GM19351 (cell line): Measurements from ENCODE around the gene PDE5A.
"Not testable (repeated sequence)": the region's sequence is repeated elsewhere in the genome, so short reads cannot be mapped to it uniquely, and the experiment has no call there.

Source experiments
- ATAC-seq: cut with Tn5 transposase; IDR thresholded peaks from one replicate; pipeline ENCODE4 v1.9.1; 2021; ENCODE audit warnings: mild to moderate bottlenecking, moderate library complexity; ENCODE audit not compliant: unreplicated experiment

Gene PDE5A

DNA sequence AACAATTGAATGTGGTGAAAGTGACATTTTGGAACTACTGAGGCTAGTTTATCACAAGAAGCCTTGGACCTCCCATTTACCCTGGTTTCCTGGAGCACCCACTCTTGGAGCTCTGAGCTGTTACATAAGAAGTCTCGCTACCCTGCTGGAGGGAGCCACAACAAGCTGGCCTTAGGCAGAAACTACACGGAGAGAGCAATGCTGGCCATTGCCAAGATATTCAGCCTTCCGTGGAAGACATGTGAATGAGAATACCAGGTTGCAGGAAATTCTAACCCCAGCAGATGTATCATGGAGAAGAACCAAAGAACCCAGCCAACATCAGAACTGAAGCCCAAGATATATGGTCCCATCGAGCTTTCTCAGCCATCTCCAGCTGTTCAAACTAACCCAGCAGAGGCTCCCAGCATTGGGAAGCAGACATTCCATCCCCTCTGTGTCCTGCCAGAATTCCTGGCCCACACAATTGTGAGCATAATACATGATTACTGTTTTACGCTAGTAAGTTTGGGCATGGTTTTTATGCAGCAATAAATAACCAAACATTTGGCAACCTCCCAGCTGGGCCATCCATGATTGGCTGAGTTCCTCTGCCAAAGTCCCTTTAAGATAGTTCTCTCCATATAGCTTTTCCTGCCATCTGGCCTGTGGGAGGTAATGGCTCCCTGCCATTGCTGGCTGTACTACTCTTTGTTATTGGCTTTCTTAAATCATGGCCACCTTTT is 17.9 kb upstream of the PDE5A start:
- ATAC-seq = no peak

DNA sequence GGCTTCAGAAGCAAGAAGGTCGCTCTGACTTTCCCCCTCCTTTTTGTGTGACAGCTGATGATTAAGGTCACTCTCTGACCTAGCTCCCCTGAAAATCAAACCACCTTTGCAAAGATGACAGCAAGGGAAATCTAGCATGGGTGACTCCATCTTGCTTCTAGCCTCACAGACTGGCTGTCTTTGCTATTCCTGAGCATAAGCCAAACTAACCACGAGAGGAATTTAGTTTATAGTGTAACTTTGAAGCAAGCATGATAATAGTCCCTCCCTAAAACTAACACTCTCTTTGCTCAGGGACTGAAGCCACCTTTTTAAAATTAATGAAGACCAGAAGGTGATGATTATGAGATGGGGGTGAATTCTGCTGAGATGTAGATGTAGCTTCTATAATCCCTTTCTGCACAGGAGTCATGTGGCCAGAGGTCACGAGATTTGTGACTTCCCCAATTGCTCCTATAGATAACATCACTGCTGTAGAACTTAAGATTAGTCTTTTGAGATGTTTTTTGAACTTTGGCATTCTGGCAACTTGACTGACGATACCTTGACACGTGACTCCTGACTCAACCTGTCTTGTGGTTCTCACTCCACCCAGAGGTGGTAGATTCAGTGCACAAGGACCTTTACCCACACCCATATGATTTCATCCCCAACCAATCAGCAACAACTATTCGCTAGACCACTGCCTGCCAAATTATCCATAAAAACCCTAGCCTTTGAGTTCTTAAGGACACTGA is 14.9 kb upstream of the PDE5A start:
- ATAC-seq = no peak

GRCh38 chr4:119641765-119642164 is 13.2 kb upstream of the PDE5A start:
- ATAC-seq = no peak

DNA sequence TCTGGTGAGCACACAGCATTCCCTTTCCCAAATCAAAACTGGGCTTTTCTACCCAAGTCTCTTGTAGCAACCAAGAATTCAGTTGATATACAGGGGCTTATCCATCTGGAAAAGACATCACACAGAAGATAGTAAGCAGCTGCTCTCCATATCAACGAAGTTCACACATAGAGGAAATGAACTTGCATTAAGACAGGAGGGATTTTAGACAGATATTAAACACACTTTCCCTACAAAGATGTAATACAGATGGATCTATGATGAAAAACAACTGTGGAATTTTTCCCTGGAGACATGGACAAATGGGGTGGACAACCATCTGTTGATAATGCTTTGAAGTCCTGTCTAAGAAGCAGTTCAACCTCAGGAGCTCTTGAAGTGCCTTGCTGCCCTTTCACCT is 9.8 kb upstream of the PDE5A start:
- ATAC-seq = no peak

GRCh38 chr4:119636851-119637250 is 8.2 kb upstream of the PDE5A start:
- not testable (repeated sequence) for ATAC-seq

DNA sequence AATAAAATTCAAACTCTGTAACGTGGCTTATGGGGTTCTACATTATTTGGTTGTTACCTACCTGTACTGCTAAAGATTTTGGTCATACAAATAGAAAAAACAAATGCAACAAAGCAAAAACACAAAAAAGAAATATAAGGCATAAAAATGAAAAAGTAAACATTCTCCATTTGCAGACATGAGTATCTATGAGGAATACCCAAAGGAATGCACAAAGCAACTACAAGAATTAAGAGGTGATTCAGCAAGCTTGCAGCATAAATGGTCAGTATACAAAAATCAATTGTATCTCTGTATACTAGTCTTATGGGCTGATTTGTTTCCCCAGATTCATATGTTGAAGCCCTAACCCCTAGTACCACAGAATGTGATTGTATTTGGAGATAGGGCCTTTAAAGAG is 3.6 kb upstream of the PDE5A start:
- no peak for ATAC-seq

DNA sequence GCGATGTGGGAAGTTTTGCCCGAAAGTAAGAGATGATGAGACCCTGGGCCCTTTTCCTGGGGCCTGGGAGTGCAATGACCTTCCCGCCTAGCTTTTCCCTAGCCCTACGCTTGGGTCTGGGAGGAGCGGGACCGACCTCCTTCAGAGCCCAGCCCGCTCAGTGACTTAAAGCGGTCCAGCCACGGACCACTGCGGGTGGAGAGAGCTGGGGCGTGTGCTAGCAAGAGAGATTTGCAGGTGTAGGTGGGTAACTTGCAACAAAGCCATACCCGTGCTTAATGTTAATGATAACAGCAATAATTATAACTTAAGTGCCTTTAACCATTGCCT is 503 bp upstream of the PDE5A start:
- ATAC-seq = peak; percentile 34

DNA sequence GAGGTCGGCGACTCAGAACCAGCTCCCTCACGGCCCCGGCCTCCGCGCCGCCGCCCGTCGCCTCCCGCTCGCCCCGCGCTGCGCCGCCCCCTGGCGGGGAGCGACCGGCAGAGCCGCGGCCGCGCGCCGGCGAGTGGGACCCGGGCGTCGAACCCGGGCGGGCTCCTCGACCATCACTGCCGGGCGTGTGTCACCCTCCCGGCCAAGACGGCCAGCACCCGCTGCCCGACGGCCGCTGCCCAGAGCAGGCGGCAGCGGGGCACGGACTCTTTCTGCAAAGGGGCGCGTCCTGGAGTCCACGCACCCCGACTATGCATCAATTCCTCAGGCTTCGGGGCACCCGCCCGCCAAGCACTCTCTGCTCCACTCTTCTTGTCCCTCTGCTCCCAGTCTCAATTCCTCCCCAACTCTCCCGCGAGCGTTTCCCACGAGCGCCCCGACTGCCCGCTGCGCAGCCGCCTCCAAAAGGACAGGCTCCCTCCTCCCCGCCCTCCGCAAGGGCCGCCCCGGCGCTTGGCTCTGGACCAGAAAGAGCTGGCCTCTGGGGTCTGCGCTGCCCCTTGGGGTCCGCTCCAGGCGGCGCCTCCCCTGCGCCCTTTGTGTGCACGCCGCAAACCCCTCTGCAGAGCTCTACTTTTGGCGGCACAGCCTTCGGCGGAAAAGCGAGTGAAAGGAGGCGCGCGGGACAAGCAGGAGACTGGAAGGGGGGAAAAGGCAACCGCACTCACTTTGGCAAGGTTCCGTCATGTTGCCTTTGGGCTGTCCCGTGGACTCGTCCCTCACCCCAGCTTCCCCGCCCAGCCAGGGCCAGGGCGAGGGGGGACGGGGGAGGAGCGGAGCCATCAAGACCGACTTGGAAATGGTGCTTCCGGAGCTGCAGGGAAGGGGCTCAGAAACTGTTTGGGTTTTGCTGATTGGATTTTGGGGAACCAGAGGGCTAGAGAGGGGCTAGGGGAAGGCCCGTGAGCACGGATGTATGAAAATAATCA is 1.0 kb downstream of the PDE5A start:
- peak; percentile 59 for ATAC-seq

GRCh38 chr4:119626943-119627266 is 1.7 kb downstream of the PDE5A start:
- ATAC-seq = no peak

GRCh38 chr4:119626420-119626819 is 2.2 kb downstream of the PDE5A start:
- ATAC-seq = no peak

DNA sequence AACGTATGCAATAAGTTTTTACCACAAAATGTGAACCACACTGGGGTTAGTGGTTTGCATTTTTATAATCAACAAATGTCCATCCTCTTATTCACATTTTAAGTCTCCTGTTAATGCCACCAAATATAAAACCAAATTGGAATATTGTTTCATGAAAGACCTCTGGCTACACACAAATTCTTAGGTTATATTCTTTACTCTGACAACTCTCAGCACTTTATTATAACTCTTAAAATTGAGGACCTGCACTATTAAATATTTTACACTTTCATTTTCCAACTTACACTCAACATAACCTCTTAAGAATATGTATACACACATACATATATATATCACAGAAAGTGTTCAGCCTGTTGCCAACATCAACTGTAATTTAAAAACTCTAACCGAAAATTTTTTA is 2.8 kb downstream of the PDE5A start:
- no peak for ATAC-seq

GRCh38 chr4:119624356-119624755 is 4.2 kb downstream of the PDE5A start:
- ATAC-seq = no peak

DNA sequence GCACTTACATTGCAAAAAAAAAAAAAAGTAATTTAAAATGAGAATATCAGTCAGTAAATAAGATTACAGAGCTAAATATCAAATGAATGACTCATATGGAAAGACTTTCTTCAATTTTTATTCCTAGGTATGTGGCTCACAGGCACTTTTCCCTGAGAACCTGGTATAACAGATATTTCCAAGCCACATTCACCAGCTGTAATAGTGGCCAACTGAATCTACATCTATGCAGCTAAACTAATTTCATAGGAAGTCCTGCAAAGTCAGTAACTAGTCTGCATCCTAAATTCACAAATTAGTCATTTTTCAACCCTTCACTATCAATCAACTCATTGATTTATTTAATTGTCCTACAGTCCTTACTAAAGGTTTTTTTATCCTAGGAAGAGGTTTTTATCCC is 5.6 kb downstream of the PDE5A start:
- no peak for ATAC-seq

GRCh38 chr4:119615068-119615719 is 13.4 kb downstream of the PDE5A start:
- ATAC-seq = no peak

DNA sequence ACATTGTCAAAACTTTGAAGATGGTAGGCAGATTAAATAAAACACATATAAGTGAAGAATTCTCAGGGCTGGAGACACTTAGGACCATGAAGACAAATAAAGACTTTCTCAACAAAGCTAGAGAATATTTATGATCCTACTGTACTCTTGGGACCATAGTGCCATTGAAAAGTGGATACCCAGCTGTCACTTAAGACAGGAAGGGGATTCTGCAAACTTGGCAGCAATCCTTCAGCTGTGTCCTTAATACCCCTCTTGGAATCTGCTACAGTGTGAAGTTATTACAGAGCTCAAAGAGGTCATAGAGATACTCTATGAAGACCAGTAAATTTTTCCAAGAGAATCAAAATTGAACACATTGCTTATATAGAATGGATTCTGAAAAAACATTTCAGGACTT is 24.3 kb downstream of the PDE5A start:
- no peak for ATAC-seq

- no peak for ATAC-seq
These were observed 26.2 kb downstream of the PDE5A start for GRCh38 chr4:119602366-119602765.

- ATAC-seq = no peak
These were observed 30.1 kb downstream of the PDE5A start for GRCh38 chr4:119598521-119598920.

DNA sequence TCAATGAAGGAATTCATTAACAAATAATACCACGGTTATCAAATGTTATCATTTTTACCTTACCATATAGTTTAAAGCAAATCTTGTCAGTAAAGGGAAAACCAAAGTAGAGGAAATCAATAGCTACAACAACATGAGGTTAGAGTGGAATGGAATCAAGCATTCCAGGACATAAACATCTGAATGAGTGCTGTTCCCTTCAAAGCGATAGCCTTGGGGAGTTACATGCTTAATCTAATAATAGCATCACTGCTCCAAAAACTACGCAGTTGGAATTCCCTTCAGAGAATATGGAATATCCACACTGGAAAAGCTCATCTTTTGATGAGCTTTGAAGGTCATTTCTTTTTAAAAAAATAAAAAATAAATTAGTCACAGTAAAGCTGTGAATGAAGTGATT is 31.2 kb downstream of the PDE5A start:
- no peak for ATAC-seq

- no peak for ATAC-seq
These were observed 34.9 kb downstream of the PDE5A start for GRCh38 chr4:119593698-119594097.

DNA sequence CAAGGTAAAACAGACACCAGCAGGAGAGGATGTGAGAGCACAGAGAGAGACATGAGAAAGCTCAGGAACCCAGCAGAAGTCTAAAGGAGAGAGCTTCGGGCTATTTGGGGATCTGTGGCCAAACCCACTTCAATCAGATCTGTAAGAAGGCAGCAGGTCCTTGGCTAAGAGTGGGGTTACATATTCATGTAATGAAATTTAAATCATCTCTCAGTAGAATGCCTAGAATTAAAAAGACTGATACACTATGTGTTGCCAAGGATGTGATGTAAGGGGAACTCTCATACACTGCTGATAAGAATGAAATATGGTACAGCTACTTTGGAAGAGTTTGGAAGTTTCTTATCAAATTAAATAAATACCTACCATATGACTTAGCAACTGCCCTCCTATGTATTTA is 35.8 kb downstream of the PDE5A start:
- no peak for ATAC-seq

GRCh38 chr4:119589165-119589564 is 39.4 kb downstream of the PDE5A start:
- no peak for ATAC-seq
